Stimulated activated naive CD8-positive, alpha-beta T cell treated with anti-CD3 and anti-CD28 coated beads, Interleukin-15, amount 100 ng/mL, for 72 hours (primary cell): Measurements from ENCODE around the gene SVOPL.
"Not testable (repeated sequence)": the region's sequence is repeated elsewhere in the genome, so short reads cannot be mapped to it uniquely, and the experiment has no call there.

ENCODE experiments used
- ATAC-seq: fragments of 150-1000 bp; cut with Tn5 transposase; 2 replicates; pipeline ENCODE4 v1.10.0; 2021; ENCODE audit warnings: mild to moderate bottlenecking, moderate library complexity
- DNase-seq, 2 donors: peaks; one replicate each; pipeline ENCODE4 v3.0.0; 2021 to 2022
- H3K27ac Mint-ChIP-seq, 2 donors: one replicate each; pipeline ENCODE4 v1.8.0; 2022; ENCODE audit warnings: mild to moderate bottlenecking in 2 of 2, mixed read lengths in 2 of 2, moderate library complexity in 2 of 2
- H3K27me3 Mint-ChIP-seq: one replicate; pipeline ENCODE4 v1.8.0; 2022; ENCODE audit warnings: mixed read lengths
- H3K4me1 Mint-ChIP-seq: one replicate; pipeline ENCODE4 v1.8.0; 2022; ENCODE audit warnings: mild to moderate bottlenecking, mixed read lengths
- H3K4me3 Mint-ChIP-seq, 2 donors: one replicate each; pipeline ENCODE4 v1.8.0; 2022; ENCODE audit warnings: mild to moderate bottlenecking in 2 of 2, mixed read lengths in 2 of 2, moderate library complexity in 1 of 2
- H3K9me3 Mint-ChIP-seq, 2 donors: one replicate each; pipeline ENCODE4 v1.8.0; 2022; ENCODE audit warnings: mixed read lengths in 2 of 2

Gene SVOPL, protein sequence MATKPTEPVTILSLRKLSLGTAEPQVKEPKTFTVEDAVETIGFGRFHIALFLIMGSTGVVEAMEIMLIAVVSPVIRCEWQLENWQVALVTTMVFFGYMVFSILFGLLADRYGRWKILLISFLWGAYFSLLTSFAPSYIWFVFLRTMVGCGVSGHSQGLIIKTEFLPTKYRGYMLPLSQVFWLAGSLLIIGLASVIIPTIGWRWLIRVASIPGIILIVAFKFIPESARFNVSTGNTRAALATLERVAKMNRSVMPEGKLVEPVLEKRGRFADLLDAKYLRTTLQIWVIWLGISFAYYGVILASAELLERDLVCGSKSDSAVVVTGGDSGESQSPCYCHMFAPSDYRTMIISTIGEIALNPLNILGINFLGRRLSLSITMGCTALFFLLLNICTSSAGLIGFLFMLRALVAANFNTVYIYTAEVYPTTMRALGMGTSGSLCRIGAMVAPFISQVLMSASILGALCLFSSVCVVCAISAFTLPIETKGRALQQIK

DNA sequence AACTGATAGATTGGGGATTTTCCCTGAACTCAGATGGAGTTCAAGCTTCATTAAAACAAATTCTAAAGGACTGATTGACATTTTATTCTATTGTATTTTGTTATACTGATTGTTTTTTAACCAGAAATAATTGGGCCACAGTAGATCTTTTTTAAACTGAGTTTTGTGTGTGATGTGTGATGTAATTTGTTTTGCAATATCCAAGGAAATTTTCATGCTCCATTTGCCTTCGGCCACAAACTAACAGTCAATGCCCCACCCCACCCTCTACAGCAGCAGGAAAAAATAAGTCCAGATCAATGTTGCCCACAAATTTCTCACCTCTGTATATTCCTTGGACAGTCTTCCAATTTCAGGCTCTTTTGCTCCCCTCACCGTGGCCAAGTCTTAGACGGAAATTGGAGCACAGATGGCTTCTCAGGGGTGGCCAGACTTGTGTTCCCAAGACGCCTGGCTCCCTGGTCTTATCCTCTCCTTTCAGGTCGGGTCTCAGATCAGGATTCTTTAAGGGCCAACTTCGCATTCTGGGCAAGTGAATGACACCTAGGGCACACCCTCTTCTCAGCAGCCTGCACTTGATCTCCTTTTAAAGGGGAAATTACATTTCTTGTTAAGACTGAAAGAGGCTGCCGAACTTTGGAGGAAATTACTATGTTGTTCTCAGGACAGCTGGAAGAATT, at the start of gene SVOPL:
SVOPL (minus strand) TSS at position 506 of the 680 bp plus-strand sequence. CDS start 22,317 bp downstream, outside the sequence.
- Mint-ChIP-seq H3K27me3 (no peaks in the 10 kb centered on the region), H3K4me1 (no peaks in the 10 kb centered on the region), H3K4me3 (no peak within 1 kb of the TSS), H3K9me3 (no peaks in the 10 kb centered on the region), H3K27ac (no peak within 1 kb of the TSS)
- ATAC-seq (no peak), DNase-seq (no peak)

DNA sequence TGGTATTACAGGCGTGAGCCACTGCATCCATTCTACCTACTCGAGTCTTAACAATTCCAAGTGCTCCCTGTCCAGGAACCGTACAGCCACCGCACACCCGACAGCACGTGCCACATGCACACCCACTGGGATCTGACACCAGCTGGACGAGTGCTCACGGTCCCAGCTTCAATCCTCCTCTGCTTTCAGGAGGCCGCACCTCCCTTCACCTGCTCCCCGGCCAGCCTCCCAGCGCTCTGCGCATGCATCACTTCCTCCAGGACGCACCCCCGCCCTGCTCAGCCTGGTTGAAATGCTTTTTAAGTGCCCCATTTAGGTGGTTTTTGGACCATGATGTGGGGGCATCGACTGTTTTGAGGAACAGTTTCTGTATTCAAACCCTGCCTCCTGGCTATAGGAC, 49.3 kb upstream of the SVOPL start:
- H3K27ac Mint-ChIP-seq, result no peak overlapping the region
- peaks cover 0 to 7% of the 10 kb centered on the region in 2 donors for H3K9me3 Mint-ChIP-seq
- H3K4me1 Mint-ChIP-seq, result peaks cover 50% of the 10 kb centered on the region
- H3K4me3 Mint-ChIP-seq, result no peak overlapping the region
- DNase-seq (no peak), ATAC-seq (no peak)
- H3K27me3 Mint-ChIP-seq, result no peaks in the 10 kb centered on the region

DNA sequence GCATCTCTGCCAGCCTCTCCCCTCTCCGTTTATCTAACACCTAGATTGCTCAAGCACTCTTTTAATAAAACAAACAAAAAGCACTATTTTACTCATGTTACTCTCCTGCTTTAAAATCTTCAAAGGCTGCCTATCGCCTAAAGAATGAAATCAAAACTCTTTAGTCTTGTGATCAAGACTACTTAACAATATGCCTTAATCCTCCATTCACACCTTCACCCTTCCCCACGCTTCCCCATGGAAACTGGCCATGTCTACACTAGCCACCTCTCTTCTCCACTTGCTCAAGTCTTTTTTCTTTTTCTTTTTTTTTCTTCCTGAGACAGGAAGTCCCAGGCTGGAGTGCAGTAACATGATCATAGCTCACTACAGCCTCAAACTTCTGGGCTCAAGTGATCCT, 48.8 kb upstream of the SVOPL start:
- H3K9me3 Mint-ChIP-seq, result peaks cover 0 to 7% of the 10 kb centered on the region in 2 donors
- ATAC-seq, result no peak
- H3K4me3 Mint-ChIP-seq, result no peak overlapping the region
- H3K27ac Mint-ChIP-seq, result peak overlapping the region in 1 of 2 donors; percentile 1
- peaks cover 55% of the 10 kb centered on the region for H3K4me1 Mint-ChIP-seq
- DNase-seq, result no peak
- no peaks in the 10 kb centered on the region for H3K27me3 Mint-ChIP-seq

DNA sequence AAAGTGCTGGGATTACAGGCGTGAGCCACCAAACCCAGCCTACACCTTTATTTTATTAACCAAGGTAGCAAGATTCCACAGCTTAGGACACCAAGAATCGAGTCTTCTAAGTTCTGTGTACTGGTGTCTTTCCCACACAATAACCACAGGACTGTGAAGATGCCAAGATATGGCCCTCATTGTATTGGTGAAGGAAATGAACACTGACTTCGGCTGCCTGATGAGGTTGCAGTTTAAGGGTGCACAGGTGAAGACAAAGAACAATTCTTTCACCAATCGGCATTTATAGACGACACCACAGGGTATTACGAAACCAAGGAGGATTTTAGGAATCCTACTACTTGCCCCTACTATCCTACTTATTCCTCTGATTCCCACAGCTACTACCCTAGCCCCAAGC, 47.5 kb upstream of the SVOPL start:
- H3K27ac Mint-ChIP-seq, result no peak overlapping the region
- peaks cover 53% of the 10 kb centered on the region for H3K4me1 Mint-ChIP-seq
- ATAC-seq (no peak), DNase-seq (no peak)
- peaks cover 0 to 7% of the 10 kb centered on the region in 2 donors for H3K9me3 Mint-ChIP-seq
- H3K27me3 Mint-ChIP-seq, result no peaks in the 10 kb centered on the region
- H3K4me3 Mint-ChIP-seq, result no peak overlapping the region

DNA sequence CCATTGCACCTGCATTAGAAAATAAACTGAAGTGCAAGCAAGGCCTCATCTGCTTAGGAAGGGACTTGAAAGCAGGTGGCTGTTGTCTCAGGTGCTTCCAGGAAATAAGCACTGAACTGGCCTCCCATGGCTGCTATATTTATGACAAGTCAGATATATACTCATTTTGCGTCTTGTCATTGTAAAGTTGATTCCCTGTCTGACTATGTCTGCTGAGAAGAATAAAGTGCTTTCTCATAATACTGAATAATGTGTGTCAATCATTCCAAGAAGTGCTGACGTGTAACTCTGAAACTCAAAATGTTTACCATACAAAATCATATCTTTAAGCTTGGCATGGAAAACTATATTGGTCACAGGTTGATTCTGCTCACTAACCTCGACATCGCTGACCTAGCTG, 44.9 kb upstream of the SVOPL start:
- Mint-ChIP-seq H3K4me3 (no peak overlapping the region), H3K4me1 (peaks cover 32% of the 10 kb centered on the region), H3K27me3 (no peaks in the 10 kb centered on the region), H3K9me3 (peaks cover 0 to 1% of the 10 kb centered on the region in 2 donors), H3K27ac (no peak overlapping the region)
- ATAC-seq, result peak; percentile 66
- no peak for DNase-seq

DNA sequence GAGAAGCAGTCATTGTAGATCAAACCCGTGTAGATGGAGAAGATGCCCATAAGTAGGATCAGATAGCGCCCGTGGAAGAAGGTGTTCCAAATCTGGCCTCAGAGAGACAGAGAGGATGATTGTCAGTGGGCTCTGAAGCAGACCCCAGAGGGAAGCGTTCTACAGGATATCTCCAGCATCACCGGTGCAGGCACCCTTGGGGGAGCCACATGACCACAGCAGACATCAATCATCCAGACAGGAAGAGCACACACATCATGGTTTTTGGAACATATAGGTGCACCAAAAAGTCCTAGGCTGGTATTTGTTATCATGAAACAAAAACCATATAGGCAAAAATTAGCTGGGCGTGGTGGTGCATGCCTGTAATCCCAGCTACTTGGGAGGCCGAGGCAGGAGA, 44.0 kb upstream of the SVOPL start:
- no peak overlapping the region for H3K4me3 Mint-ChIP-seq
- no peak overlapping the region for H3K27ac Mint-ChIP-seq

DNA sequence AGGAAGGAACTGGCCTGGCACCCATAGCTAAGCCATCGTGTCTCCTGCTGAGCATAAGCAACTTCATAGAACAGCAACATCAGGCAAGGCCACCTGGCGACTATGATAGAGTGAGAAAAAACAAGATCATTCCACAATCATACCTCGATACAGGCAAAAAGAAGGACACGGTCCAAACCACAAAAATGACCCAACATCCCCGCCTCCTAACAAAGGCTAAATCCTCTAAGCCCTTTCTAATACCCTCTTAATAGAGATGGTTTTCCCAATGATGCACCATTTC, 40.2 kb upstream of the SVOPL start:
- Mint-ChIP-seq H3K4me1 (peaks cover 15% of the 10 kb centered on the region), H3K9me3 (peaks cover 0 to 10% of the 10 kb centered on the region in 2 donors), H3K4me3 (no peak overlapping the region), H3K27me3 (peaks cover 11% of the 10 kb centered on the region), H3K27ac (no peak overlapping the region)
- ATAC-seq, result no peak
- DNase-seq, result no peak

More for the DNA sequence above, 44.0 kb upstream of the SVOPL start:
- H3K9me3 Mint-ChIP-seq, result no peaks in the 10 kb centered on the region
- H3K27me3 Mint-ChIP-seq, result no peaks in the 10 kb centered on the region
- DNase-seq (no peak), ATAC-seq (no peak)
- H3K4me1 Mint-ChIP-seq, result peaks cover 23% of the 10 kb centered on the region

DNA sequence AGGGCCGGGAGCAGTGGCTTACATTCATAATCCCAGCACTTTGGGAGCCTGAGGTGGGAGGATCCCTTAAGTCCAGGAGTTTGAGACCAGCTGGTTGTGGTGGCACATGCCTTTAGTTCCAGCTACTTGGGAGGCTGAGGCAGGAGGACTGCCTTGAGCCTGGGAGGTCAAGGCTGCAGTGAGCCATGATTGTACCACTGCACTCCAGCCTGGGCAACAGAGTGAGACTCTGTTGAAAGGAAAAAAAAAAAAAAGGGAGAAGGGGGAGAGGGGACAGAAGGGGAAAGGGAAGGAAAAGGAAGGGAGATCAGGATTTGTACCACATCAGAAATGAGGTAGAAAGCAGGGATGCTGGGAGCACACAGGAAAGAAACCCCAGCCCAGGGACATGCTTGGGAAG, 38.7 kb upstream of the SVOPL start:
- H3K27me3 Mint-ChIP-seq, result peaks cover 11% of the 10 kb centered on the region
- no peak overlapping the region for H3K4me3 Mint-ChIP-seq
- DNase-seq (no peak), ATAC-seq (no peak)
- peak overlapping the region in 1 of 2 donors; percentile 86 for H3K27ac Mint-ChIP-seq
- H3K9me3 Mint-ChIP-seq, result peaks cover 0 to 11% of the 10 kb centered on the region in 2 donors
- peaks cover 8% of the 10 kb centered on the region for H3K4me1 Mint-ChIP-seq

DNA sequence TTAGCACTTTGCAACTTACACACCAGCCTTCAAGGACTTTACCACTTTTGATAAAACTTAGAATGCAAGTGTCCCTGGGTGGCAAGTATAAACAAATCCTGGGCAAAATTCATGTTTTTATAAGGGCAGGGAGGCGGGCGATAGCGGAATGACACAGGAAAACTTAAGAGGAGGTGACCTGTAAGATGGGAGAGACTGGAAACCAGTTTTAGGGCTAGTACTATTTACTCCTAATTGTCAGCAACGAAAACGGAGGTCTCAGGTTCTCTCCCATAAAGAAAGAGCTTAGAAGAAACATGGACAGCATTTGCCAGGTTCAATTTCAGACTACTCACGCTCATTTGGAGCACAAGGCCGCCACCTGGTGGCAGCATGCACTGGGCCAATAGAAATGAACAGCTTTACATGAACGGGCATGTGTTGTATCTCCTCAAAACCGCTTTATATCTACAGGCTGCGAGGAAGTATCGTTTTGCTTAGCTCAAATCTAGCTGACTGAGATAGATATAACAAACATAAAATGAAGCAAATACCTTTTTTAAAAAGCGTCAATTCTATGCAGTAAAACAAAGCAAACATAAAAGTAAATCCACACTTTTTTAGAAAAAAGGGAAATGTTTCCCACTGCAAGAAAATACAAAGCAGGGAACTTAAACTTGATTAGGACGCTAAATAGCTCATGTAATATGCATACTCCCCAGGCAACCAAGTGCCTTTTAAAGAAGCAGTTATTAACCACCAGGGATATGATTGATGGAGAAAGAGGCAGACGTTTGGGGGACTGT, 37.6 kb upstream of the SVOPL start:
- DNase-seq, result peak; percentile 76 to 81
- H3K4me1 Mint-ChIP-seq, result peaks cover 7% of the 10 kb centered on the region
- peaks cover 0 to 11% of the 10 kb centered on the region in 2 donors for H3K9me3 Mint-ChIP-seq
- peak; percentile 89 for ATAC-seq
- no peak overlapping the region for H3K4me3 Mint-ChIP-seq
- peaks cover 11% of the 10 kb centered on the region for H3K27me3 Mint-ChIP-seq
- no peak overlapping the region for H3K27ac Mint-ChIP-seq

DNA sequence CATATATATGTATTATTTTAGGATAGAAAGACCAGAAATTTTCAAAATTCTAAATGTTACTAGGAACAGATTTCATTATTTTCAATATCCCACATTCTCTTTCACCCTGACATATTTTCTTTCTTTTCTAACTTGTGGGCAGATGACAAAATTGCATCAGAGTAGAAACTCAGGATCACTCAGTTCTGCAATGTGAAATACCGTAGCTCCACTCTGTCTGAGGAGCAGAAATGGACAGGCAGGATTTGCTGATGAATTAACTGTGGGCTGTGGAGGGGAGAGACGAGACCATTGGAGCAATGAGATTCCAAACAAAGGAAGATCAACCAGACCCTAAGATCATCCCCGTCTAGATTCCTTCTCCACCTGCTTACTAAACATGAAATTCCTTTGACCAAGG, 37.0 kb upstream of the SVOPL start:
- Mint-ChIP-seq H3K27me3 (peaks cover 11% of the 10 kb centered on the region), H3K4me1 (peaks cover 7% of the 10 kb centered on the region), H3K27ac (no peak overlapping the region), H3K4me3 (no peak overlapping the region), H3K9me3 (peaks cover 0 to 11% of the 10 kb centered on the region in 2 donors)
- DNase-seq (no peak), ATAC-seq (no peak)

DNA sequence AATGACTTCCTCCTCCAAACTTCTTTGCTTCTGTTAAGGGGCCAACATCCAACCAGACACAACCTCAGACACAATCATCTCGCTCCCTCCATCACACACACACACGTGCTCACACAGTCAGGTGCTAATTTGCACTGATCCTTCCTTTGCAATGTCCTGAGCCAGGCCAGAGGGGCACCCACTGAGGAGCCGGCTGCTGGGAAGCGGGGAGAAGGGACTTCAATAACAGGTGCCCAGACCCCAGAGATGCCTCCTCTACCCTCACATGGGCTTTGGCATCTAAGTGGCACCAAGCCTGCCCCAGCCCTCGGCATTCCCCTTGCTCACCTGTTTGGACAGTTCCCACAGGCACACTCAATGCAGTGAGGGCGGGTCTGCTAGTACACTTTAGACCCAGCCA, 34.2 kb upstream of the SVOPL start:
- ATAC-seq, result no peak

DNA sequence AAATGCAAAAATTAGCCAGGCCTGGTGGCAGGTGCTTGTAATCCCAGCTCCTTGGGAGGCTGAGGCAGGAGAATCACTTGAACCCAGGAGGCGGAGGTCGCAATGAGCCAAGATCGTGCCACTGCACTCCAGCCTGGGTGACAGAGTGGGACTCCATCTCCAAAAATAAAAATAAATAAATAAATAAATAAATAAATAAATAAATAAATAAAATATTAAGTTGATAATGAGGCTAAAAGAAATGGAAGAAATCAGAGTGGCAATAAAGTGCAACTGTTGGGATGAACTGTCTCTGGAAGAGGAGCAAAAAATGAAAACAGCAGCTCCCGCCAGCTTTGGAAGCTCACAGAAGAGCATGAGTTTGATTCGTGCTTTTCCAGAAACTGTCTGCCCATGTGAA, 30.6 kb upstream of the SVOPL start:
- DNase-seq, H3K27me3 Mint-ChIP-seq, H3K9me3 Mint-ChIP-seq: not testable (repeated sequence)

More for the DNA sequence above, 34.2 kb upstream of the SVOPL start:
- Mint-ChIP-seq H3K27ac (no peak overlapping the region), H3K4me3 (no peak overlapping the region), H3K27me3 (peaks cover 11% of the 10 kb centered on the region), H3K9me3 (peaks cover 0 to 11% of the 10 kb centered on the region in 2 donors), H3K4me1 (peaks cover 7% of the 10 kb centered on the region)
- no peak for DNase-seq

DNA sequence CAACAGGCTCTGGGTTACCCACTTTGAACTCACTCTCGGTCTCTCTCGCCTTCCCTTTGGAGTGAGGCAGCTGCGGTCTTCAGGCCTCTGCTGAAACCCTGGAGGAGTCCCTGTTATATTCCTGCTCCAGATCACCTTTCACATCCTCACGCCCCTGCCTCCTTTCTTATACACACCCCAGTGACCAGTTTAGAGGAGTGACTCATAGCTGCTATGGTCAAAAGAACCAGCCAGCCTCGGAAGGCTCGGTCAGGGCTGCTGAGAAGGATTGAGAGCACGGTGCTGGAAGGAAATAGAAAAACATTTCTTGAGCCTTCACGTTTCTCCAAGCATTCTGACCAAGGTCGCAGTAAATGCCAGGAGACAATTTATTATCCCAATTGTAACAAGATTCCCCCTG, 28.3 kb upstream of the SVOPL start:
- ATAC-seq (no peak), DNase-seq (no peak)
- peak overlapping the region in 1 of 2 donors; percentile 59 for H3K27ac Mint-ChIP-seq
- H3K27me3 Mint-ChIP-seq, result no peaks in the 10 kb centered on the region
- no peaks in the 10 kb centered on the region for H3K9me3 Mint-ChIP-seq
- H3K4me3 Mint-ChIP-seq, result no peak overlapping the region
- no peaks in the 10 kb centered on the region for H3K4me1 Mint-ChIP-seq

More for the DNA sequence above, 30.6 kb upstream of the SVOPL start:
- ATAC-seq, H3K4me1 Mint-ChIP-seq, H3K27ac Mint-ChIP-seq, H3K4me3 Mint-ChIP-seq: not testable (repeated sequence)

DNA sequence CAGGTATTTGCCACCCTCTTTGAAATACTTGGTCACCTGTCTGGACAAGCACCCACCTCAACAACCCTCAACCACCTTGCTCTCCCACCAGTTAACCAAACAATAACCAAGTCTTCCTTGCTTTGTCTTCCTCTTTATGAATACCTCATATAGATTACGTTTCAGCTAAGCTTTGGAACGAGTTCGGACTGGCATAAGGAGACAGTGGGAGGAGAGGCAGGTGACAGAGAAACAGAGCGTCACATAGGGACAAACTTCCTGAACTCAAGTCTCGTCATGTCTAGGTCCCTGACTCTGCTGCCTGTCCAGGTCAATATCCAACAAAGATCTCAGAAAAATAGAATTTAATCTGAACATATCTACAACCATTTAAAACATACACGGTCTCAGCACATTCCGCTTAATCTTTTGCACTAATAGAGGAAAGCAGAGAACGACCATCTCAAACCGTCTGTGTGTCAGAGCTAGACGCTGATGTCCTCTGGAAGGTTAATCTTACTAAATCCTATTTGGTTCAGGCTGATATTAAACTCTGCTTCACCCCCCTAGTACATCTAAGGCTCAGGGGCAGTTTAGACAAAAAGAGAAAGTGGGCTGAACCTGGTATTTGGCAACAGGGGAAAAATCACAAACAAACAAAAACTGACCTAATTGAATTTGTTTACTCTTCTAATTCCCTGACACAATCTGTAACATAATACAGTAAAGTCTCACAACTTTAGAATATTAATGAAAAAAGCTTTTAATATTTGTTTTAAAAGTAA, 26.4 kb upstream of the SVOPL start:
- DNase-seq (no peak), ATAC-seq (no peak)
- H3K4me1 Mint-ChIP-seq, result no peaks in the 10 kb centered on the region
- no peaks in the 10 kb centered on the region for H3K27me3 Mint-ChIP-seq
- no peak overlapping the region for H3K4me3 Mint-ChIP-seq
- H3K9me3 Mint-ChIP-seq, result no peaks in the 10 kb centered on the region
- no peak overlapping the region for H3K27ac Mint-ChIP-seq

DNA sequence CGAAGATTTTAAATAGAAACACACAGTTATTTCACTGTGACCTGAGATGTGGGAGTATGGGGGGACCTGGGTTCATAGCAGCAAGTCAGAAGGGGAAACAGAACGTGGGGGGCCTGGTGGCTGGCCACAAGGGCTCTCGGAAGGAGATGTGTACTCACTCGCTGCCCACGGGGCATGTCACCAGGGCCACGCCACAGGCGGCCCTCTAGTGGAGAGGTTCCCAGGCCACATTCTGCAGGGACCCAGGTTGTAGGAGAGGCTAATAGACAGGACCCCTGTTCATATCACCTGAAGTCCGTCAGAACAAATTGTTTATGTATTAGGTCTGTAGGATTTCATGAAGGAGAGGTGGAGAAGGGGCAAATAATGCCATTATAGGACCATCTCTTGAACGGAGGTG, 25.1 kb upstream of the SVOPL start:
- Mint-ChIP-seq H3K4me1 (no peaks in the 10 kb centered on the region), H3K4me3 (no peak overlapping the region), H3K27me3 (no peaks in the 10 kb centered on the region), H3K9me3 (no peaks in the 10 kb centered on the region), H3K27ac (no peak overlapping the region)
- ATAC-seq (no peak), DNase-seq (no peak)
